Measurements from ENCODE around the gene LRP1B.

The LRP1B gene

DNA sequence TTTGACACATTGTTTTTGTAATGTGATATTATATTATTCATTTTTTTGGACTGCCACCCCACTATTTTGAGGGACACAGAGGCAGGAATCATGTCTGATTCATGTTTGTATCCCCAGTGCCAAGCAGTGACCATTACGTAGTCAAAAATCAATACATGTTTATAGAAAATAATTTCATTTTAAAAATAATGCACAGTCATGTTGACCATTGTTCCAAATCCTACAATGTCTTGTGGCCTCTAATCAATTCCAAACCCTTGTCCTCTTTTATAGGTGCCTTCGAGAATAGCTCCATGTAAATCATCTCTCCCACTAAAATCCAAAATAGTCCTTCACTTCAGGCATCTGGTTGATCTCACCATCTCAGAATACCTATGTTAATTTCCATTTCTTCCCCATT lies 454.7 kb downstream of the LRP1B start:
- DNase-seq (ENCODE audit: low spot score) = no peak

DNA sequence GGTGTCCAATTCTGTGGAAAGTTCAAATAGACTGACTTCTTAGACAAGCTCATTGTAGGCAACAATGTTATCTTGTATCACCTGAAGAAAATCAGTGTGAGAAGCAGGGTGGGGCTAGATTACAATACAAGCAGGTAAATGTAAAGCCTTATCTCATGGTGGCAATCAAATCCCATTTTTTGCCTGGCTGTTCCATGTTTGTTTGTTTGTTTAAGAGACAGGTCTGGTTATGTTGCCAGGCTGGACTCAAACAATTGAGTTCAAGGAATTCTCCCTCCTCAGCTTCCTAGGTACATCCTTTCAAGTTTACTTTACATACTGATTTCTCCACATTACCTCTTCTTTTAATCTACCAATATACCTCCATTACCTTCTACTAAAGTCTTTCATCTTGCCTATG lies 464.6 kb downstream of the LRP1B start:
- no peak for DNase-seq (ENCODE audit: low spot score)

DNA sequence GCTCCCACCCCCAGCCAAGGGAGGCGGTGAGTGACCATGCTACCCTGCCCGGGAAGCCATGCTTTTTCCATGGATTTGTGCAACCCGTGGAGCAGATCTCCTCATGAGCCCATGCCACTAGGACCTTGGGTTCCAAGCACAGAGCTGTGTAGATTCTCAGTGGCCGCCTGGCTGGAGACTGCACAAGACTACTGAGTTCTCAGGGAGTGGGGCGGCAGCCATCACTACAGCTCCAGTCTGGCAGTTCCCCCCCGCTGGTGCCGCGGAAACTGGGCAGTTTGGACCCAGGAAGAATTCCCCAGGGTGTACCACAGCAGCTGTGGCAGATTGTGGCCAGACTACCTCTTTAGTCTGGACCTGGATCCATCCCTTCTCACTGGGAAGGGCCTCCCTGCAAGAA lies 470.6 kb downstream of the LRP1B start:
- no peak for DNase-seq (ENCODE audit: low spot score)

DNA sequence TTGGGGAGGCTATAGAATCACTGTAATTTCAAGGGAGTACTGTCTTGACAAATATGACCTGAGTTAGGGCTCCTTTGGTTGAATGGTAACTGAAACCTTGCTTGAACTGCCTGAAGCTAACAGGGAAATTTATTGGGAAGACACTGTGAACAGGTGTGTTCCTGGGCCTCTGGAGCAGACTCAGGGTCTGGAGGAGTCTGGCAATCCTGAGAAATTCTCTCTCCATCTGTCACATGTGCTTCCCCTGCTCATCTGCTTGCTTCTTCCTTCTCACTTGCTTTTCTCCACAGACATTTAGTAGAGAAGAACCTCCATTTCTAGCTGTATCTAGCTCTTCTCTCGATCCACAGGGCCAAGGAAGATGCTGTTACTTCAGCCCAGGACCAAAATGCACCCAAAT lies 476.5 kb downstream of the LRP1B start:
- no peak for DNase-seq (ENCODE audit: low spot score)

DNA sequence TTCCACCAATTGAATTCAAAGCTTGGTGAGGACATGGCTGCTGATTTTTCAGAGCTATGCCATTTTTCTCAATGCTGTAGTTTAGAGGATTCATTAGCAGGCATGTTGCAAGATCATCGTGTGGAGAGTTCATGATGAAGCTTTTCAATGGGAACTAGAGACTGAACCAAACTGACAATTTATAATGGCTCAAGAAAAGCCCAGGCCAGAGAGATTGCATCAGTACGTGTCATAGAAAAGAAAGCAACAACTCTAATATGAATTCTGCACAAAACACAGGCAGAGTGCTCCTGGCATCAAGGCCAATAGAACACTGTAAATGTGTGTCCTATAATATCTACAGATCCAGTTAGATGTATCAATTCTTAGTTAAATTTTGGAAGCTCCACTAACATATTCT lies 477.6 kb downstream of the LRP1B start:
- DNase-seq (ENCODE audit: low spot score) = no peak

DNA sequence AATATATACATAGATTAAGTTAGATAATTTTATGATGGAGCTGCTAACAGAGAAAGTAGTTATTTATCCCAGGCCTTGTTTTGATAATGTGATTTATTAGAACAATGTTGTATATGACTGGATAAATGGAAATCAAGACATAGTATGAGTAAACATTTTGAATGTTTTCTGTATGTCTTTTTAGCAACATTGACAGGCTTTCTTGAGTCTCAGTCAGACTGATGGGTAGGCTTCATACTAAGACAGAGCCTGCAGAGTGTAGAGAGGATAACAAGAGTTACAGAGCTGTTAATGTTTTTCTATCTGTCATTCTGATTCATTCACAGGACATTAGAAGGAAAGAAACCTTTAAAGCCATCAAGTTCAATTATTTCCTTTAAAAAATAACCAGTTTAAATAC lies 478.5 kb downstream of the LRP1B start:
- no peak for DNase-seq (ENCODE audit: low spot score)

DNA sequence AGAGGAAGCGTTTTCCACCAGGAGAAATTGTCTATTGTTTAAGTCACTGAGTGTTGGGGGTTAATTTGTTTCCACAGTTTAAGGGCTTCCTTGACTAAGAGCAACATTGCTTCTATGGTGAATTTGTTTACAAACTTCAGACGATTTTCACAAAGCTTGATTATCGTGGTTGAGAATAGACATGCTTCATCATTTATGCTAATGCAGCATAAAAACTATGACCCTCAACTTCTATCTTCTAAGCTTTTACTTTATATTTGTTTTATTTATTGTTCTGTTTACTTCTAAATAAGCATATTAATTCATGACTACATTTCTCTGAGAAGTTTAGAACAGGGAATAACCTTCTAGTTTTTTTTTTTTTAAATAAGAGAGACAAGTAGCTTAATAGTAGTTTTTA lies 483.5 kb downstream of the LRP1B start:
- DNase-seq (ENCODE audit: low spot score) = no peak

DNA sequence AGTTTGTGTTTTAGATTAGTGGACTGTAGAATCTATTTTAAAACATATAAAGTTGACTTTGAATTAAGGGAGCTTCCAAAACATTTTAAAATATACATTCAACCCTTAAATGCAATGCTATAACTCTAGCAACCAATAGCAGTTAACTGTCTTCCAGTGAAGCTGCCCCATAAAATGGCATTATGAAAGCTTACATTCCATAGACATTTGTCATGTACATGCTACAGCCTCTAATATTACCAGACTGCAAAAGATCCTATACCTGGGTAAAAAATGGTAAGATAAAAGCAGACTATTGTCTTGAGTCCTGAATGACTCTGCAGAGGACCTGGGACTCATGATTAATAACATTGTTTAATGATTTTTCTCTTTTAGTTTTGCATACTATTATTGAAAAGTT lies 489.4 kb downstream of the LRP1B start:
- DNase-seq (ENCODE audit: low spot score) = no peak

DNA sequence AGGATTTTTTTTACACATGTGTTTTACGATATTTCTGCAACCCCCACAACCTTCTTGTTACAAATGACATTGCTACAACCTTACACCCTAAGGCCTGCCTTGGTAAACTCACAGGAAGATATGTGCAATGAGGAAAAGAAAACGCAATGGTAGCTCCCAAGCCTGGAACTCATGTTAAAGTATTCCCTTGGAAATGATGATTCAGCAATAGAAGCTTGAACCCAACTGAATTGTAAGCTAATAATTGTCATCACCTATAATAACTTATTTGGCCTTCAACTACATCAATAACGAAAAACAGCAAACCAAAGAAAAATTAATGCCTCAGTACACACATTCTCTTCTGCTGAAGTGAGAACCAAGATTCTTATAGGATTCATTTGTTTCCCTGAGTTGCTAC lies 491.0 kb downstream of the LRP1B start:
- no peak for DNase-seq (ENCODE audit: low spot score)

DNA sequence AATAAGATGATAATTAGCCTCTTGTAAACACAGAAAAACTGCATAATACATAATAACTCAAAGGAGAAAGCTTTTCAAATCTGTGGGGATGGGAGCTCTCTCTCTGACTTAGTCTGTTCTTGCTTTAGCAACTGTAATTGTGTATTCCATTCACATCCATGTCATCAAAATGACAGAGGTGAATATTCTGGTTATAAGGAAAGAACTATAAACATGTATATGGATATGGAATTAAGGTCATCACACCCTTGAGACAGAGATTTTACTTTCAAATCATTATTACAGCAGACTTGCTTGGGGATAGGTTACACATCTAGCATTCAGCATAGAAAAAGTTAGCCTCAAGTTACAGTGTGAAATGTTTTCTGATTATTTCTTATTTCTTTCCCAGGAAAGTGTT lies 497.7 kb downstream of the LRP1B start:
- DNase-seq (ENCODE audit: low spot score) = no peak

DNA sequence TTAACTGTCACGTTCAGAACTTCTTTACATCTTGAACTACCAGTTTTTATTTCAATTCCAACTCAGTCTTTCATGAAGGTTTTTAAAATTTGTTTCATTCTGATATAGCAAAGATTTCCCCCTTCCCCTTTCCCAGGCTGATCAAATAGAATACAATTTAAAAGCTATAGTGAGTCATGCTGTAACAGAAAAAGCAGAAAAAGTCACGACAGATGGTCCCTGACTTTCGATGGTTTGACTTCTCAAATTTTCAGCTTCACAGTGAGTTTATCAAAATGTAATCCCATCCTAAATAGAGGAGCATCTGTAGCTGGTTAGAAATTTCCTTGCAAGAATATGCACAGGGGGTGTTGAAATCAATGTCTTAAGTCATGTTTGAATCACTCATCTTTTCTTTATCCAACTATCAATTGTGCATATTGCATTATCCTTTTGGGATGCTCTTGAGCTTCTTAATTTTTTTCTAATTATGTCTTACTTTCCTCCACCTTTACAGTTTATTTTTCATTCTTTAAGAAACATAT lies 500.3 kb downstream of the LRP1B start:
- DNase-seq (ENCODE audit: low spot score) = no peak

DNA sequence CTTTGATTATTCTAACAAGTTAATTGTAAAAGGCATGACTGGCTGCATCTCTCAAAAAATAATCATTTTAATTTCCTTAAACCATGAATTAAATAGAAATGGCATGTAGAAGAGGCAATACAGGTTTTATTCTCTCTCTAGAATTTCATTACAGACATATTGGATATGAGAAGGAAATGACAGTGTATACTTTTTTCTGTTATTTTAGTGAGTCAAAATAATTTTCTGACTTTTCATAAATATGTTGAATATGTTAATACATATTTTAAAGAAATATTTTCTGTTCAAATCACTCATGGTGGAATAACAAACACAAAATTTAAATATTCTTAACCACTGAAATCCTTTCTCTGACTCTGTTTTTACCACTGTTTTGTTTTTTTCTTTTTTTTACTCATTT lies 510.4 kb downstream of the LRP1B start:
- no peak for DNase-seq (ENCODE audit: low spot score)

DNA sequence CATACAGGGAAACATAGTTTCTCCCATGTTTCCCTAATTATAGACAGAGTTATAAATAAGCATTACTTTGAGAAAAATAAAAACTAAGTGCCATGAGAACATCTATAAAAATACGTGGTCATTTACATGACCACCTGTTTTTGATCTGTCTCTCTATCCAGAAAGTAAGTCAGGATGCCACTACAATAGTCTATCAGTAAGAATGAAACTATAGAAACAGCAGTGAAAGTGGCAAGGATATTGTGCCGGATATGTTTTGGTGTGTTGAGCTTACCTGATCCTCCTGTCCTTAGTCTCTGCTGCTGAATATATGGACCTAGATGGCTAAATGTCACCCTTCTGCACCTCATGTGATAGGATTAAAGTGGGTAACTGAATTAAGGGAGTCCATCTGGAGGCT lies 512.4 kb downstream of the LRP1B start:
- no peak for DNase-seq (ENCODE audit: low spot score)

DNA sequence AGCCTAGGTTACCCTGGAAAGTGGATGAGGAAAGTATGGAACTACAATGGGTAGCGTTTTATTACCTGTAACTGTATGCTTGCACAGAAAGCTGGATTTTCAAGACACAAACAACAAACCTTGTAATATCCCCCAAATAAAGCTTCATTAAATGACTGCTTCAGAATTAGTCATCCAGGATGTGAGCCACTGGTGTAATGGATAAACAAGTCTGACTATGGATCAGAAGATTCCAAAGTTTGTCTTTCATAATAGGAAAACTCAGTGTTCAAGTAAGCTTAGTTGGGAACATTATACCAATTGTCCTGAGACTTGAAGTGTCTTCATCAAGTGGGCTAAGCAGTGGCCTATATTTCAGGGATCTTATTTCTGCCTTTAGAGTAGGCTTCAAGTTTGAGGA lies 518.8 kb downstream of the LRP1B start:
- DNase-seq (ENCODE audit: low spot score) = no peak

DNA sequence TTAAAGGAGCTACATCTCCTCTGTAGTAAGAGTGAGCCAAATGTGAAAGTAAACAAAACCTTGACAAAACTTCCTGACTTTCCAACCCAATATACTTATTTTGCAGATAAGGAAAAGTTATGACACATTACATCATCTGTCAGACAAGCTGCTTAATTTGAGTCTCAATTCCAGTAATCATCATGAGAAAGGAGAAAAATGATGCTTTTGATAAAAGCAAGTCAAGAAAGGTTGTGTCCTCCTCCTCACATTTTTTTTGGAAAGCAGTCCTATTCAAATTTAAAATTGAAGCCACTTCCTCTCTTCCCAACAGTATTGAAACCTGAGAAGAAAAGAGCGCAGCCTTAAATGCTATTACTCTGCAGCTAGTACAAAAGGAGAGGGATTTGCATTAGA lies 519.6 kb downstream of the LRP1B start:
- DNase-seq (ENCODE audit: low spot score) = no peak

DNA sequence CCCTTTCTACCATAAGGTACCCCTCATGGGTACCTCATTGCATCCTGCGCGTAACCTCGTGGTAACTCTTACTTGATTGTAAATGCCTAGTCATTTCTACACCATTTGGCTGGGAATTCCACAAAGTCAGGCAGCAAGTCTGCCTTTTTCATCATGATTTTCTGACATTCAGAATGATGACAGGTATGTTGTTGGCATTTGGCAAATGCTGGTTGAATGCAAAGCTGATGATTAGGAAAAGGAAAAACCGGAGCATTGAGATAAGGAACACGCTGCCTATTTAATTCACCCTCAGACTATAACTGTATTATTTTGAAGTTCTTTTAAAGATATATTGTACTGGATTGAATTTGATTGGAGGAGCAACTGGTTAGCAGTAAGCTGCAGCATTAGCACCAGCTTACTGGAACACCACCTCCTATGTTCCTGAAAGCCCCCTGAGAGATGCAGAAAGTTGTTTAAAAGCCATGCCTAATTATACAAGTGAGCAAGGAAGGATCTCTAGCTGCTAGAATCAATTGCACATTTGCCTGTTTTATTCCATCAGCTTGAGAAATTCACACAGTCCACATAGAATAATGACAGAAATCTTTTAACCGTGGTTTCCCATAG lies 520.1 kb downstream of the LRP1B start:
- DNase-seq (ENCODE audit: low spot score) = no peak

DNA sequence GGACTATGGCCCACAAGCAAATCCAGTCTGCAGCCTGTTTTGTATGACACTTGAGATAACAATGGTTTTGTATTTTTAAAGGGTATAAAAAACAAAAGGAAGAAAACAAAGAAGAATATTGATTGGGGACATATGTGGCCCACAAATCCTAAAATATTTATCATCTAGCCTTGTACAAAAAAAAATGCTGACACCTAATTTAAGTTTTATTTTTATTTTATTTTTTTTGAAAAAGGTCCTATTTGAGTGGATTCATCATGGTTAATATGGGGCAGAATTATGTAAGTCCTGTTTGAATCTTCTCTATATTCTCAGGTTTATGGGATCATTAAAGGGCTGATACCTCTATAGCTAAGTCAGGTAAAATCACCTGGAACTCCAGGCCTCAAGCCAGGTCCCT lies 525.7 kb downstream of the LRP1B start:
- no peak for DNase-seq (ENCODE audit: low spot score)

DNA sequence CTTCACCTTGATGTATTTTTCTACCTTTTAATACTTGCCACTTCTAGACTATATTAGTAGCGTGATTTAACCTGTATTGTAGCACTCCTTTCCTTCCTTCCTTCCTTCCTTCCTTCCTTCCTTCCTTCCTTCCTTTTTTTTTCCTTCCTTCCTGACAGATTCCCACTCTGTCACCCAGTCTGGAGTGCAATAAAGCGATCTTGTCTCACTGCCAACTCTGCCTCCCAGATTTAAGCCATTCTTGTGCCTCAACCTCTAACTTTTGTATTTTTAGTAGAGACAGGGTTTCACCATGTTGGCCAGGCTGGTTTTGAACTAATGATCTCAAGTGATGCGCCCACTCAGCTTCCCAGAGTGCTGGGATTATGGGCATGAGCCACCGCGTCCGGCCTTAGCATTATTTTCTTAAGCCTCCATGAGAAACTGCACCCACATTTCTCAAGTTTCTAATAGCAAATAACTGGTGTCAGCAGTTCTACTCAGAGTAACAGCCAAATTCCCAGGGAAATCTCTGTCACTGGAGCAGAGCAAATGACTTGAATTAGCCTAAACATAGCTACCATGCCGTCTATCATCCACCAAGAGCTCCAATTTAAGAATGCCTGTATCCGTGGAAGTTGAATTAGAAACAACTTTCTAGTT lies 529.2 kb downstream of the LRP1B start:
- no peak for DNase-seq (ENCODE audit: low spot score)

DNA sequence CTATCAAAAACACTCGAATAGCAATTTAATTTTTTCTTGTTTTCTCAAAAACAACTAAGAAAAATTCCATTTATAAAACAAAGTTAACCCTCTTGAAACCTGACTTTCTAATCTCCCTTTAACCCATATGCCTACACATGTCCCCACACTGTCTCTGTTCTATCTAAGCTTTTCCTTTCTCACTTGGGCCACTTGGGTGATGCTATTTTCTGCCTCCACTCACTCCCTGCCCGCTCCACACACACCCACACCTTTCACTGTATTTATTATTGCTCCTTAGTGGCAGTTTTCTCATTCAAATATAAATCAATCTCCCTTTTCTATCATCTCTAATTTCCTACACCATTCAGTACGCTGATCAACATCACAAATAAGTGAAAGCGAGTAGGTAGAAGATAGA lies 531.1 kb downstream of the LRP1B start:
- DNase-seq (ENCODE audit: low spot score) = no peak

DNA sequence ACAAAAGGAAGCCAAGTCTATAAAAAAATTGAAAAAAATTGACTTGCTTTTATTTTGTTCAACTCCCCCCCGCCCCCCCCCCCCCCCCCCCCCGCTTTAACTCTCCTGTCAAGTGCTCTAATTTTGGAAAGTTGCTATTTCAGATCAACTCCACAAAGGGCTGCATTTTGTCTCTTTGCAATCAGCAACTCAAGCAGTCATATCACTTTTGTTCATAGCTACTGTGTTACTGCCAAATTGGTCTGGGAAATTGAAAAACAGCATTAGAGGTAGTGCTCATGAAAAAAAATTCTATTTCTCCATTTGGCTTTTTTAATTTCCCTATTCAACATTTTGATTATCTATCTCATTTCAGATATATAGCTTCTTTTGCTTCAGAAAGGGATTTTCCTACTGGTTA lies 531.8 kb downstream of the LRP1B start:
- DNase-seq (ENCODE audit: low spot score) = no peak

DNA sequence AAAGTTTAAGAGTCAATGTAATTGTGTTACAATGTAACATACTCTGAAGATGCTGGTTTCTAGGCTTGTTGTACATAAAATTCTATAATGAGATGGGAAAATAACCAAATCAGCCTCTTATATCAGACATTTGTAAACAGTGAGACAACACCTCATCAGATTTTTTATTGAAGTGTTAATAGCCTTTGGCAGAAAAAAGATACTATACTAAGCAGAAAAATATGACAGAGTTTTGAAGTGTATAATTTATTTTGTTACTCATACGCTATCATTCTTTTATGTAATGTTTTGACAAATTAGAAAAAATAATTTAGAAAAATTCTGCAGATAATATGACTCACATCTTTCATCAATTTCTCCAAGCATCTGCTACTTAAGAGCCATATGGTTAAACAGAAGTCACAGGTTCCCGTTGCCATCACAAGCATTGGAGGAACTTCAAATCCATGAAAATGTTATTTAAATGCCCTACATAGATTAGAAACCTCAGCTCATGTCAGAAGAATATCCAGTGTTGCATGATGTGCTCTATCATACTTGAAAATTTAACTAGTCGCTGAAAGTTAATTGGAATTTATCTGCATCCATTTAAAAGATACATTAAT lies 535.4 kb downstream of the LRP1B start:
- no peak for DNase-seq (ENCODE audit: low spot score)

DNA sequence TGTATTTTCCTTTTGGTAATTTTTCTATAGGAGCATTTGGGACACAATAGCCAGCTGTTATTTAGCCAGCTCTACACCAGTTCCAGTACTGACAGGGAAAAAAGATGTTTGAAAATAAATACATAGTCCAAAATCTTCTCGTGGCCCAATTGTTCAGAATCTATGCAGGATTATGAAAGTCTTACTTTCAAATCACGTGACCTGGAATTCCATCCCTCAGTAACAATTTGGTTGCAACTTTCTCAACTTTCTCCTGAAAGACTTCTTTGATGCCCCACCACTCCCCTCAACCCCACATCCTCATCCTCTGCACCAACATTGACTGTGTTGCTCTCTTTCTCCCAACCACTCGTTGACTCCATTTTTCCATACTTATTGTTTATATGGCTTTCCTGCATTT lies 539.0 kb downstream of the LRP1B start:
- DNase-seq (ENCODE audit: low spot score) = no peak

DNA sequence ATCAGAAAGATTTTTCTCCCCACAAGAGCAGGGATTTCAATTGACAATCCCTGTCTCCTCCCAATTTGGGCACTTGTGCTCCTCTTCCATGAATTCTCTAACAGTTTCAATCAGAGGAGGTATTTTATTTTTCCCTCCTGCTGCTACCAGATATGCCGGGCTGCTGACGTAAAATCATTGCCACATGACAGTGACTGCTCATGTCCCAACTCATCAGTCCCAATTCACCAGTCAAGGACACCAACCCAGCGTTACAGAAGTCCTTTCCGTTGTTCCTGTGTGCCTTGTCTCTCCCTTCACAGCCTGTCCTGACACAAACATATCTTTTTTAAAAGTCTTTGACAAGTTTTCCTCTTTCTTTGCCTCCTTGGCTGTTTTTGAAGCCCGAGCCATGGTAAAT lies 540.2 kb downstream of the LRP1B start:
- no peak for DNase-seq (ENCODE audit: low spot score)

DNA sequence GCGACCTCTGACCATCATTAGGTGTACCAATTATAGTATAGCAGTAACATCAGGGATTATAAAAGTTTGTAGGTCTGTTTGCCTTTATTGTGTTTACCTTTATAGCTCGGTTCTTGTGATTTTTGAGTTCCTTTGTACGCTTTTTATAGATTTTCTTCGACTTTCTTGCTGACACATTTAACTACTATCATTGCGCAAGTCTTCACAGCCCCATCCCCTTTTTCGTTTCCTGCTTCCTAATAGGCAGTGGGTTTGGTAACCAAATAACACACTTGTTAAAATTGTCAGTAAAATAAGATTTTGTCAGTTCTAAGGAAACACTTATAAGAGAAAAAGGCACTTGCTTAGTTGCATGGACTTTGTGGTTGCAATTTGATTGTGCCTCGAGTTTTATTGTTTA lies 541.5 kb downstream of the LRP1B start:
- no peak for DNase-seq (ENCODE audit: low spot score)

Measured in germinal center (tissue), 1 donor.